ENCODE data around the gene PCNX1.

- TF ChIP-seq POLR2A (IDR thresholded peaks at IDR 0.05) (no peak), CTCF (IDR thresholded peaks at IDR 0.05) (no peak), EP300 (IDR thresholded peaks at IDR 0.05) (no peak), POLR2AphosphoS5 (IDR thresholded peaks at IDR 0.05) (no peak)
These were observed 20.6 kb upstream of the PCNX1 start for GRCh38 chr14:70886421-70887206.
